ENCODE measurements around the gene H2AZ2. TPM values are rescaled to one million over a fixed set of nuclear protein-coding genes. Genes with fewer than 3 reads are reported as not detected.

H2AZ2 gene
- total and polyA plus RNA-seq, 2 of the 4 experiments (the other 2 are of a cell fraction), result 156 to 162 TPM

DNA sequence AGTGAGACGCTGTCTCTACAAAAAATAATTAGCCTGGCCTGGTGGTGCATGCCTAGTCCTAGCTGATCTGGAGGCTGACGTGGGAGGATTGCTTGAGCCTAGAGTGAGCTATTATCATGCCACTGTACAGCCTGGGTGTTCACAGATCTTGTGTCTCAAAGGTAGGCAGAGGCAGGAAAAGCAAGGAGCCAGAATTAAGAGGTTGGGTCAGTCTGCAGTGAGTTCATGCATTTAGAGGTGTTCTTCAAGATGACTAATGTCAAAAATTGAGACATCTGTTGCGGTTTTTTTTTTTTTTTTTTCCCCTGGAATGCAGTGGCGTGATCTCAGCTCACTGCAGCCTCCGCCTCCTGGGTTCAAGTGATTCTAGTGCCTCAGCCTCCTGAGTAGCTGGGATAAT lies 46.0 kb downstream of the H2AZ2 start:
- CTCF ChIA-PET, result no interaction called here
- peaks cover 78% of the 10 kb centered on the region for H4K20me1 ChIP-seq (ENCODE audit: insufficient read depth, low read length)
- in situ Hi-C loops (cut with MboI; ENCODE audit: low sequenced_read_pairs), result no loop called here

More for the DNA sequence above, 46.0 kb downstream of the H2AZ2 start:
- WGBS, 2 experiments (ENCODE audit: extremely low coverage in 2 of 2, insufficient read length in 1 of 2), result 95% methylated on average over 2 of the region's 5 CpGs; no CpG with 5 or more reads in 1 of the 2 experiments
- Histone ChIP-seq H4K8ac (ENCODE audit: low read depth in 2 of 2, low read length in 2 of 2) (no peak overlapping the region), H3K14ac (replicated peaks; ENCODE audit: low read depth, low read length) (no peak overlapping the region), H2AK9ac (replicated peaks; ENCODE audit: low read depth, low read length, poor library complexity) (peak overlapping the region; percentile 9), H3K27ac (ENCODE audit: insufficient read depth, low read length) (no peak overlapping the region), H3K9me1 (ENCODE audit: insufficient read depth, low read length) (peaks cover 12% of the 10 kb centered on the region), H3K27me3 (ENCODE audit: control insufficient read depth, insufficient read depth, low read length) (no peaks in the 10 kb centered on the region), H4K5ac (ENCODE audit: low read depth, low read length) (no peak overlapping the region), H3K36me3 (ENCODE audit: control insufficient read depth, insufficient read depth, low read length) (peaks cover 42% of the 10 kb centered on the region), H2BK5ac (ENCODE audit: low read depth, low read length, poor library complexity, severe bottlenecking) (no peak overlapping the region), H2AFZ (replicated peaks; ENCODE audit: low read length, poor library complexity) (no peak overlapping the region), H3K4me1 (ENCODE audit: control insufficient read depth, insufficient read depth, low read length) (peaks cover 2% of the 10 kb centered on the region; the same call in 1 of the 2 replicates), H4K91ac (ENCODE audit: insufficient read depth, low read depth, low read length) (no peak overlapping the region), H3K9ac (ENCODE audit: low read depth, low read length) (no peak overlapping the region), H2BK120ac (ENCODE audit: low read depth, low read length) (no peak overlapping the region), H3K56ac (ENCODE audit: extremely low read depth, insufficient read depth, low read length) (no peak overlapping the region), H3K4me2 (ENCODE audit: low read depth, low read length) (no peak overlapping the region), H3K18ac (ENCODE audit: low read depth, low read length) (no peak overlapping the region), H2AK5ac (ENCODE audit: low read depth, low read length) (no peak overlapping the region), H2BK20ac (ENCODE audit: low read depth, low read length) (no peak overlapping the region; the same call in 1 of the 2 replicates), H3K23ac (ENCODE audit: low read depth, low read length) (peak overlapping the region; percentile 34; the same call in 1 of the 2 replicates), H3K4me3 (ENCODE audit: insufficient read depth, low read depth, low read length) (no peak overlapping the region), H3K4ac (ENCODE audit: low read depth, low read length) (no peak overlapping the region), H3K9me3 (ENCODE audit: control insufficient read depth, insufficient read depth, low read length) (no peaks in the 10 kb centered on the region), H2BK15ac (ENCODE audit: low read depth, low read length) (no peak overlapping the region), H3K79me1 (ENCODE audit: low read depth in 1 of 2, low read length in 2 of 2) (peaks cover 10 to 49% of the 10 kb centered on the region in 2 experiments; a peak in 3 of 4 replicates)
- no TSS peak for BruUV-seq (replicated peaks)
- no peak for TF ChIP-seq CTCF (conservative IDR thresholded peaks at IDR 0.05; ENCODE audit: low read depth, low read length)
- TF ChIP-seq BHLHE40 (IDR thresholded peaks at IDR 0.05; ENCODE audit: low read depth, low read length), result no peak
- no peak for TF ChIP-seq FOS (IDR thresholded peaks at IDR 0.05; ENCODE audit: low read depth, low read length)
- no peak for TF ChIP-seq MAZ (IDR thresholded peaks at IDR 0.05; ENCODE audit: borderline replicate concordance, low read depth, low read length)
- no peak for TF ChIP-seq SMC3 (IDR thresholded peaks at IDR 0.05; ENCODE audit: low read depth, low read length)
- TF ChIP-seq CHD1 (IDR thresholded peaks at IDR 0.05; ENCODE audit: low read depth, low read length), result no peak
- TF ChIP-seq CEBPB (IDR thresholded peaks at IDR 0.05; ENCODE audit: low read depth, low read length), result no peak
- no peak for TF ChIP-seq POLR2A (IDR thresholded peaks at IDR 0.05; ENCODE audit: low read depth, low read length)
- TF ChIP-seq MXI1 (IDR thresholded peaks at IDR 0.05; ENCODE audit: borderline replicate concordance, low read depth, low read length), result no peak
- POLR2A ChIA-PET (ENCODE audit: unreplicated experiment), result no interaction called here
- dilution Hi-C loops (cut with HindIII; ENCODE audit: low sequenced_read_pairs, unreplicated experiment) (no loop called here), intact Hi-C loops (cut with micrococcal nuclease) (no loop called here)
- DNase-seq (peak; percentile 37), ATAC-seq (ENCODE audit: low read depth) (no peak)
